H1 (cell line): ENCODE data around the gene PUSL1. TPM values are rescaled to one million over a fixed set of nuclear protein-coding genes. Genes with fewer than 3 reads are reported as not detected.
A peak's percentile ranks its signal among the peaks of the same experiment; 100 is the strongest.

Experiments used
- CTCF ChIA-PET: fragments of 300-600 bp; sonication (Branson Sonifier 250); formaldehyde crosslinking; loops from one replicate; lab custom pipeline; 2021; ENCODE audit not compliant: partially characterized antibody; lab: Charles Lee
- POLR2A ChIA-PET: fragments of 300-600 bp; sonication (Branson Sonifier 250); formaldehyde crosslinking; loops from one replicate; lab custom pipeline; 2021; ENCODE audit warnings: inconsistent platforms; ENCODE audit not compliant: partially characterized antibody; lab: Charles Lee
- DNase-seq, 2 experiments: peaks; one replicate each; pipeline versions ENCODE4 v3.0.0 to v3.0.0-alpha.2; 2010 to 2022; ENCODE audit warnings: low spot score in 2 of 2, low read depth in 1 of 2, mixed read lengths in 1 of 2
- FAIRE-seq: peaks from 2 replicates; lab custom pipeline; 2011; peaks lifted over from hg19 to GRCh38; lab: Jason Lieb, UNC
- H2AFZ ChIP-seq: 2 replicates; pipeline ENCODE4 v1.8.1; 2012; ENCODE audit warnings: low read length, inconsistent platforms
- H2AK5ac ChIP-seq: 2 replicates; pipeline ENCODE4 v1.6.1; 2013; ENCODE audit warnings: low read depth, low read length
- H2BK120ac ChIP-seq: replicated peaks from 2 replicates; pipeline ENCODE3; 2013; ENCODE audit warnings: low read depth, low read length, inconsistent platforms
- H2BK12ac ChIP-seq: 2 replicates; pipeline ENCODE4 v1.6.1; 2013; ENCODE audit warnings: low read depth, low read length
- H2BK15ac ChIP-seq: 2 replicates; pipeline ENCODE4 v1.6.1; 2013; ENCODE audit warnings: low read length
- H2BK20ac ChIP-seq: 2 replicates; pipeline ENCODE4 v1.6.1; 2013; ENCODE audit warnings: low read length
- H2BK5ac ChIP-seq: 2 replicates; pipeline ENCODE4 v1.6.1; 2013; ENCODE audit warnings: low read depth, low read length
- H3K14ac ChIP-seq: 2 replicates; pipeline ENCODE4 v1.6.1; 2013; ENCODE audit warnings: inconsistent platforms; ENCODE audit not compliant: insufficient read length
- H3K18ac ChIP-seq: 2 replicates; pipeline ENCODE4 v1.6.1; 2013; ENCODE audit warnings: low read length; ENCODE audit errors: extremely low read depth
- H3K23ac ChIP-seq: 2 replicates; pipeline ENCODE4 v1.6.1; 2013; ENCODE audit warnings: inconsistent platforms; ENCODE audit not compliant: insufficient read length
- H3K23me2 ChIP-seq: 2 replicates; pipeline ENCODE4 v1.6.1; 2013; ENCODE audit warnings: low read depth, low read length
- H3K27ac ChIP-seq: 2 replicates; pipeline ENCODE4 v1.6.1; 2011; ENCODE audit warnings: low read depth, low read length, inconsistent platforms
- H3K27me3 ChIP-seq, 4 experiments: replicated peaks in 1 of 4; 1 replicate in 1 of 4; 2 replicates in 3 of 4; pipeline versions ENCODE4 v1.6.1 to v1.8.1; 2011 to 2013; ENCODE audit warnings: low read length in 3 of 4, mild to moderate bottlenecking in 3 of 4, inconsistent platforms in 2 of 4, mixed read lengths in 2 of 4, moderate library complexity in 1 of 4; ENCODE audit not compliant: control insufficient read depth in 3 of 4, insufficient read depth in 3 of 4; ENCODE audit errors: extremely low read depth in 1 of 4
- H3K36me3 ChIP-seq, 4 experiments: 2 replicates each; pipeline versions ENCODE4 v1.6.1 to v1.8.1; 2011 to 2013; ENCODE audit warnings: mild to moderate bottlenecking in 4 of 4, low read length in 3 of 4, moderate library complexity in 2 of 4, control low read depth in 1 of 4, inconsistent platforms in 1 of 4; ENCODE audit not compliant: insufficient read depth in 4 of 4, control insufficient read depth in 2 of 4
- H3K4ac ChIP-seq: replicated peaks from 2 replicates; pipeline ENCODE3; 2013; ENCODE audit warnings: low read length, low read depth, mixed read lengths, inconsistent platforms; ENCODE audit not compliant: insufficient read length
- H3K4me1 ChIP-seq, 4 experiments: replicated peaks in 1 of 4; 1 replicate in 1 of 4; 2 replicates in 3 of 4; pipeline versions ENCODE4 v1.6.1 to v1.8.1; 2011 to 2013; ENCODE audit warnings: low read length in 3 of 4, inconsistent platforms in 2 of 4, mixed read lengths in 1 of 4; ENCODE audit not compliant: insufficient read depth in 4 of 4, control insufficient read depth in 3 of 4
- H3K4me2 ChIP-seq, 2 experiments: 2 replicates each; pipeline versions ENCODE4 v1.6.1 to v1.8.1; 2011 to 2013; ENCODE audit warnings: low read depth in 2 of 2, low read length in 2 of 2, control low read depth in 1 of 2, inconsistent platforms in 1 of 2, mild to moderate bottlenecking in 1 of 2; ENCODE audit not compliant: insufficient read depth in 1 of 2
- H3K4me3 ChIP-seq, 4 experiments: fragments of 200-600, 300-600 bp in 1 of 4; sonication (generic), shearing (Covaris generic), sonication (Bioruptor Twin) in 1 of 4; 2 replicates each; pipeline versions ENCODE4 v1.5.1 to v1.8.1; 2011 to 2016; ENCODE audit warnings: low read length in 4 of 4, low read depth in 3 of 4, control low read depth in 2 of 4, inconsistent platforms in 2 of 4, mild to moderate bottlenecking in 2 of 4, mixed read lengths in 1 of 4, moderate library complexity in 1 of 4; ENCODE audit not compliant: insufficient read depth in 2 of 4; ENCODE audit errors: extremely low read depth in 1 of 4
- H3K56ac ChIP-seq: replicated peaks from 2 replicates; pipeline ENCODE3; 2013; ENCODE audit warnings: low read depth, mild to moderate bottlenecking, mixed read lengths, low read length, inconsistent platforms; ENCODE audit not compliant: insufficient read length
- H3K79me1 ChIP-seq: 2 replicates; pipeline ENCODE4 v1.6.1; 2013; ENCODE audit warnings: low read depth, low read length, control low read depth
- H3K79me2 ChIP-seq, 2 experiments: 2 replicates each; pipeline versions ENCODE4 v1.6.1 to v1.8.1; 2012 to 2013; ENCODE audit warnings: low read length in 2 of 2, mild to moderate bottlenecking in 2 of 2, inconsistent platforms in 1 of 2; ENCODE audit not compliant: insufficient read depth in 2 of 2, control insufficient read depth in 1 of 2
- H3K9ac ChIP-seq, 4 experiments: replicated peaks in 1 of 4; 1 replicate in 1 of 4; 2 replicates in 3 of 4; pipeline versions ENCODE4 v1.6.1 to v1.8.1; 2011 to 2013; ENCODE audit warnings: low read depth in 3 of 4, low read length in 3 of 4, control low read depth in 2 of 4, mild to moderate bottlenecking in 2 of 4, moderate library complexity in 2 of 4, inconsistent platforms in 1 of 4; ENCODE audit errors: extremely low read depth in 1 of 4
- H3K9me3 ChIP-seq, 2 experiments: 2 replicates each; pipeline versions ENCODE4 v1.6.1 to v1.8.1; 2012 to 2013; ENCODE audit warnings: mild to moderate bottlenecking in 2 of 2, moderate library complexity in 2 of 2, control low read depth in 1 of 2, inconsistent platforms in 1 of 2, low read depth in 1 of 2, low read length in 1 of 2, mixed read lengths in 1 of 2; ENCODE audit not compliant: insufficient read depth in 2 of 2
- H4K20me1 ChIP-seq, 2 experiments: replicated peaks in 1 of 2; 2 replicates each; pipeline versions ENCODE3 to v1.8.1; 2011 to 2013; ENCODE audit warnings: inconsistent platforms in 2 of 2, low read length in 2 of 2, mild to moderate bottlenecking in 1 of 2; ENCODE audit not compliant: insufficient read depth in 2 of 2, control insufficient read depth in 1 of 2
- H4K5ac ChIP-seq: 2 replicates; pipeline ENCODE4 v1.6.1; 2013; ENCODE audit warnings: low read length, low read depth, mixed read lengths, inconsistent platforms; ENCODE audit not compliant: insufficient read length
- H4K8ac ChIP-seq: 2 replicates; pipeline ENCODE4 v1.8.0; 2013; ENCODE audit warnings: mild to moderate bottlenecking, moderate library complexity, low read length, inconsistent platforms; ENCODE audit not compliant: insufficient read depth; ENCODE audit errors: extremely low read depth
- H4K91ac ChIP-seq: replicated peaks from 2 replicates; pipeline ENCODE3; 2013; ENCODE audit warnings: low read length, mixed read lengths, inconsistent platforms; ENCODE audit not compliant: insufficient read length
- SP2 ChIP-seq: IDR thresholded peaks from 2 replicates; pipeline ENCODE4 v1.6.1; 2012; ENCODE audit warnings: mild to moderate bottlenecking, low read length, inconsistent platforms
- WGBS, 2 experiments: shearing (Covaris generic) in 1 of 2; methylation state at CpG; one replicate each; pipeline versions ENCODE4 v1.1.6 to v1.1.7; 2013 to 2015; ENCODE audit warnings: low lambda C conversion rate in 2 of 2, mixed read lengths in 2 of 2, inconsistent platforms in 1 of 2, low coverage in 1 of 2, missing lambda C conversion rate in 1 of 2; ENCODE audit not compliant: insufficient replicate concordance in 2 of 2, insufficient coverage in 1 of 2, insufficient read length in 1 of 2; ENCODE audit errors: extremely low coverage in 1 of 2, missing lambda C conversion rate in 1 of 2; 5-methylcytosine and 5-hydroxymethylcytosine counted together
- polyA plus RNA-seq, 7 experiments: library from polyadenylated mRNA; depleted of rRNA in 3 of 7; stranded (reverse) in 5 of 7; unstranded in 2 of 7; fragments of >200 nt in 5 of 7; fragments of 200-250 nt in 2 of 7; gene quantifications; 1 replicate in 5 of 7; 2 replicates in 1 of 7; 4 replicates in 1 of 7; pipeline versions ENCODE4 v1.2.1 to v1.2.3, GENCODE V29; 2011 to 2013; ENCODE audit warnings: missing spikeins in 2 of 7, mixed read lengths in 2 of 7
- total RNA-seq: library from RNA; stranded (reverse); fragmentation: NEBNext Ultra II Directional; extraction: Animal tissue kit (Norgen Biotek cat#: 25700); gene quantifications from 2 replicates; pipeline ENCODE4 v1.2.1, GENCODE V29; 2021
- TF ChIP-seq, protein P1 (sequence below), 3 experiments: IDR thresholded peaks; 1 replicate in 2 of 3; 2 replicates in 1 of 3; pipeline versions ENCODE4 v1.5.1 to v1.6.1; 2011; ENCODE audit warnings: low read length in 3 of 3, mild to moderate bottlenecking in 3 of 3, inconsistent platforms in 2 of 3, low read depth in 1 of 3, moderate library complexity in 1 of 3; ENCODE audit not compliant: insufficient read depth in 1 of 3; ENCODE audit errors: control extremely low read depth in 1 of 3

The PUSL1 gene
- total and polyA plus RNA-seq, 2 of the 8 experiments (the other 6 are each of a cell fraction or from before 2014, with no cell fraction given): 38.8 to 87.4 TPM

DNA sequence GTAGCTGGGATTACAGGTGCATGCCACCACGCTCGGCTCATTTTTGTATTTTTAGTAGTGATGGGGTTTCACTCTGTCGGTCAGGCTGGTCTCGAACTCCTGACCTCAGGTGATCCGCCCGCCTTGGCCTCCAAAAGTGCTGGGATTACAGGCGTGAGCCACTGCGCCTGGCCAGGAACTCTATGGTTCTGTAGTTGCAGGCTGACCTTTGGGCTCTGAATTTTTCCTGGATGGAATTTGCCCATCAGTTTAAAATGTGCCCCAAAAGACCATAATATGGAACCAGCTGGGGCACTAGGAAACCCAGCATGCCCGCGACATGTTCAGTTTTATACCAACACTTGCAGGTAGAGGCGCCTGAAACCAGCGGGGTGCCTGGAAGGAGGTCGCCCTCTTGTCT, 29.8 kb upstream of the PUSL1 start:
- H4K5ac ChIP-seq: no peak overlapping the region
- POLR2A ChIA-PET: interaction anchor here (1.7 kb wide), 1 partner anchor 11 kb away, joined by 3 read pairs; no protein-coding TSS in a partner anchor

More for the DNA sequence above, 29.8 kb upstream of the PUSL1 start:
- H2BK12ac ChIP-seq: no peak overlapping the region
- no peak overlapping the region for H3K4me2 ChIP-seq
- no peaks in the 10 kb centered on the region for H3K9me3 ChIP-seq
- DNase-seq (no peak), FAIRE-seq (no peak)
- H2BK120ac ChIP-seq: no peak overlapping the region
- TF ChIP-seq, protein P1, sequence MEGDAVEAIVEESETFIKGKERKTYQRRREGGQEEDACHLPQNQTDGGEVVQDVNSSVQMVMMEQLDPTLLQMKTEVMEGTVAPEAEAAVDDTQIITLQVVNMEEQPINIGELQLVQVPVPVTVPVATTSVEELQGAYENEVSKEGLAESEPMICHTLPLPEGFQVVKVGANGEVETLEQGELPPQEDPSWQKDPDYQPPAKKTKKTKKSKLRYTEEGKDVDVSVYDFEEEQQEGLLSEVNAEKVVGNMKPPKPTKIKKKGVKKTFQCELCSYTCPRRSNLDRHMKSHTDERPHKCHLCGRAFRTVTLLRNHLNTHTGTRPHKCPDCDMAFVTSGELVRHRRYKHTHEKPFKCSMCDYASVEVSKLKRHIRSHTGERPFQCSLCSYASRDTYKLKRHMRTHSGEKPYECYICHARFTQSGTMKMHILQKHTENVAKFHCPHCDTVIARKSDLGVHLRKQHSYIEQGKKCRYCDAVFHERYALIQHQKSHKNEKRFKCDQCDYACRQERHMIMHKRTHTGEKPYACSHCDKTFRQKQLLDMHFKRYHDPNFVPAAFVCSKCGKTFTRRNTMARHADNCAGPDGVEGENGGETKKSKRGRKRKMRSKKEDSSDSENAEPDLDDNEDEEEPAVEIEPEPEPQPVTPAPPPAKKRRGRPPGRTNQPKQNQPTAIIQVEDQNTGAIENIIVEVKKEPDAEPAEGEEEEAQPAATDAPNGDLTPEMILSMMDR (IDR thresholded peaks at IDR 0.05; ENCODE audit: control extremely low read depth in 1 of 3, insufficient read depth in 1 of 3, low read depth in 1 of 3, low read length in 3 of 3): peak in 1 of 3 experiments; percentile 4; a peak in 1 of 4 replicates
- TF ChIP-seq SP2: no peak
- no peak overlapping the region for H4K8ac ChIP-seq
- no peak overlapping the region for H3K4me3 ChIP-seq
- WGBS, 2 experiments: 90% methylated on average over 13 of the region's 13 CpGs; no CpG with 5 or more reads in 1 of the 2 experiments
- H4K20me1 ChIP-seq: no peaks in the 10 kb centered on the region
- CTCF ChIA-PET: interaction anchor here (0.6 to 6.1 kb wide), 4 partner anchors 13 to 73 kb away, joined by 3 to 38 read pairs (median 3); no protein-coding TSS in a partner anchor
- H3K14ac ChIP-seq: no peak overlapping the region
- H3K23me2 ChIP-seq: peaks cover 3% of the 10 kb centered on the region; the same call in 1 of the 2 replicates
- no peak overlapping the region for H2BK20ac ChIP-seq
- no peak overlapping the region for H4K91ac ChIP-seq
- no peak overlapping the region for H3K9ac ChIP-seq
- no peak overlapping the region for H3K56ac ChIP-seq
- H3K27ac ChIP-seq: no peak overlapping the region
- H3K4me1 ChIP-seq: peaks cover 0 to 7% (median under 1%) of the 10 kb centered on the region in 4 experiments; a peak in 2 of 7 replicates
- H3K79me1 ChIP-seq: no peaks in the 10 kb centered on the region
- H2BK15ac ChIP-seq: no peak overlapping the region
- H3K23ac ChIP-seq: no peak overlapping the region
- H2AFZ ChIP-seq: no peak overlapping the region
- H2BK5ac ChIP-seq: no peak overlapping the region
- no peaks in the 10 kb centered on the region for H3K79me2 ChIP-seq
- no peak overlapping the region for H3K18ac ChIP-seq
- H3K27me3 ChIP-seq: no peaks in the 10 kb centered on the region; a peak in 1 of 7 replicates
- no peaks in the 10 kb centered on the region for H3K36me3 ChIP-seq
- no peak overlapping the region for H2AK5ac ChIP-seq
- H3K4ac ChIP-seq: no peak overlapping the region
